IMR-90 (cell line): ENCODE data around the gene LRRC8C. TPM values are rescaled to one million over a fixed set of nuclear protein-coding genes. Genes with fewer than 3 reads are reported as not detected.

Experiments used
- ATAC-seq: fragments of 200-7000 bp; cut with Tn5 transposase; 2 replicates; pipeline ENCODE4 v1.9.1; 2020; ENCODE audit warnings: low read depth, mild to moderate bottlenecking, moderate library complexity
- BruUV-seq: library from RNA; stranded (reverse); fragments of 400-500 nt; replicated peaks from 2 replicates; lab custom pipeline; 2021; lab: Mats Ljungman, UMichigan
- CTCF ChIA-PET: fragments of 300-600 bp; formaldehyde crosslinking; extraction: SDS; loops from one replicate; lab custom pipeline; 2021; ENCODE audit warnings: antibody characterized with exemption; lab: Yijun Ruan, JAX
- POLR2A ChIA-PET: fragments of 300-600 bp; sonication (Branson Sonifier 250); formaldehyde crosslinking; loops from one replicate; lab custom pipeline; 2022; ENCODE audit warnings: antibody characterized with exemption; ENCODE audit not compliant: unreplicated experiment; lab: Charles Lee
- DNase-seq: peaks from one replicate; pipeline ENCODE4 v3.0.0; 2013
- H2AFZ ChIP-seq: replicated peaks from 2 replicates; pipeline ENCODE3; 2013; ENCODE audit warnings: low read length, mild to moderate bottlenecking; ENCODE audit not compliant: poor library complexity
- H2AK5ac ChIP-seq: 2 replicates; pipeline ENCODE4 v1.6.1; 2013; ENCODE audit warnings: low read depth, low read length, inconsistent platforms
- H2AK9ac ChIP-seq: replicated peaks from 2 replicates; pipeline ENCODE3; 2013; ENCODE audit warnings: mild to moderate bottlenecking, low read depth, low read length, moderate library complexity; ENCODE audit not compliant: poor library complexity
- H2BK120ac ChIP-seq: 2 replicates; pipeline ENCODE4 v1.6.1; 2013; ENCODE audit warnings: low read depth, low read length, inconsistent platforms
- H2BK15ac ChIP-seq: 3 replicates; pipeline ENCODE4 v1.6.1; 2013; ENCODE audit warnings: low read depth, low read length, inconsistent platforms
- H2BK20ac ChIP-seq: 2 replicates; pipeline ENCODE4 v1.6.1; 2013; ENCODE audit warnings: low read depth, mild to moderate bottlenecking, inconsistent platforms, low read length, moderate library complexity
- H2BK5ac ChIP-seq: 2 replicates; pipeline ENCODE4 v1.6.1; 2013; ENCODE audit warnings: mild to moderate bottlenecking, low read depth, low read length, inconsistent platforms; ENCODE audit not compliant: poor library complexity, severe bottlenecking
- H3K14ac ChIP-seq: replicated peaks from 2 replicates; pipeline ENCODE4 v1.6.1; 2013; ENCODE audit warnings: low read depth, low read length, inconsistent platforms
- H3K18ac ChIP-seq: 2 replicates; pipeline ENCODE4 v1.6.1; 2013; ENCODE audit warnings: low read depth, low read length, control low read depth
- H3K23ac ChIP-seq: 2 replicates; pipeline ENCODE4 v1.6.1; 2013; ENCODE audit warnings: low read depth, low read length, inconsistent platforms
- H3K27ac ChIP-seq: 2 replicates; pipeline ENCODE4 v1.5.1; 2013; ENCODE audit warnings: mild to moderate bottlenecking, control low read depth, low read length; ENCODE audit not compliant: insufficient read depth
- H3K27me3 ChIP-seq: 2 replicates; pipeline ENCODE4 v1.6.1; 2013; ENCODE audit warnings: low read length; ENCODE audit not compliant: control insufficient read depth, insufficient read depth
- H3K36me3 ChIP-seq: 2 replicates; pipeline ENCODE4 v1.6.1; 2013; ENCODE audit warnings: low read length, mixed read lengths; ENCODE audit not compliant: control insufficient read depth, insufficient read depth
- H3K4ac ChIP-seq: 2 replicates; pipeline ENCODE4 v1.6.1; 2013; ENCODE audit warnings: low read depth, low read length, inconsistent platforms
- H3K4me1 ChIP-seq: 2 replicates; pipeline ENCODE4 v1.6.1; 2013; ENCODE audit warnings: low read length, mixed read lengths; ENCODE audit not compliant: control insufficient read depth, insufficient read depth
- H3K4me2 ChIP-seq: 2 replicates; pipeline ENCODE4 v1.6.1; 2013; ENCODE audit warnings: low read depth, mild to moderate bottlenecking, control low read depth, low read length, moderate library complexity
- H3K4me3 ChIP-seq: 2 replicates; pipeline ENCODE4 v1.5.1; 2013; ENCODE audit warnings: low read depth, mild to moderate bottlenecking, control low read depth, low read length, moderate library complexity; ENCODE audit not compliant: insufficient read depth
- H3K56ac ChIP-seq: 2 replicates; pipeline ENCODE4 v1.6.1; 2013; ENCODE audit warnings: low read length, inconsistent platforms; ENCODE audit not compliant: insufficient read depth; ENCODE audit errors: extremely low read depth
- H3K79me1 ChIP-seq, 2 experiments: 2 replicates each; pipeline ENCODE4 v1.6.1; 2013; ENCODE audit warnings: low read length in 2 of 2, inconsistent platforms in 1 of 2, low read depth in 1 of 2
- H3K9ac ChIP-seq: 2 replicates; pipeline ENCODE4 v1.6.1; 2013; ENCODE audit warnings: low read depth, low read length, control low read depth
- H3K9me1 ChIP-seq: 2 replicates; pipeline ENCODE4 v1.6.1; 2013; ENCODE audit warnings: low read length, inconsistent platforms; ENCODE audit not compliant: insufficient read depth
- H3K9me3 ChIP-seq: 2 replicates; pipeline ENCODE4 v1.6.1; 2013; ENCODE audit warnings: low read length; ENCODE audit not compliant: control insufficient read depth, insufficient read depth
- H4K20me1 ChIP-seq: 2 replicates; pipeline ENCODE4 v1.6.1; 2013; ENCODE audit warnings: low read length, inconsistent platforms; ENCODE audit not compliant: insufficient read depth
- H4K5ac ChIP-seq: 2 replicates; pipeline ENCODE4 v1.6.1; 2013; ENCODE audit warnings: mild to moderate bottlenecking, low read depth, low read length, control low read depth
- H4K8ac ChIP-seq, 2 experiments: 2 replicates each; pipeline ENCODE4 v1.6.1; 2013; ENCODE audit warnings: low read depth in 2 of 2, low read length in 2 of 2, control low read depth in 1 of 2, inconsistent platforms in 1 of 2
- H4K91ac ChIP-seq: 2 replicates; pipeline ENCODE4 v1.6.1; 2013; ENCODE audit warnings: low read depth, low read length, inconsistent platforms; ENCODE audit not compliant: insufficient read depth
- BHLHE40 ChIP-seq: fragments of 150-350 bp; IDR thresholded peaks from 2 replicates; pipeline ENCODE4 v1.6.1; 2016; ENCODE audit warnings: mild to moderate bottlenecking, low read depth, low read length
- CHD1 ChIP-seq: IDR thresholded peaks from 2 replicates; pipeline ENCODE4 v1.6.1; 2012; ENCODE audit warnings: low read depth, low read length, improper control_type of control experiment
- FOS ChIP-seq: fragments of 150-350 bp; IDR thresholded peaks from 2 replicates; pipeline ENCODE4 v1.6.1; 2016; ENCODE audit warnings: low read depth, low read length
- MAFK ChIP-seq: IDR thresholded peaks from 2 replicates; pipeline ENCODE4 v1.6.1; 2012; ENCODE audit warnings: low read depth, low read length, improper control_type of control experiment
- MAZ ChIP-seq: IDR thresholded peaks from 2 replicates; pipeline ENCODE4 v1.6.1; 2012; ENCODE audit warnings: low read depth, mild to moderate bottlenecking, low read length, improper control_type of control experiment, moderate library complexity, borderline replicate concordance
- MXI1 ChIP-seq: IDR thresholded peaks from 2 replicates; pipeline ENCODE4 v1.6.1; 2012; ENCODE audit warnings: low read depth, mild to moderate bottlenecking, low read length, moderate library complexity, borderline replicate concordance
- POLR2A ChIP-seq: IDR thresholded peaks from 2 replicates; pipeline ENCODE4 v1.6.1; 2012; ENCODE audit warnings: mild to moderate bottlenecking, low read depth, low read length
- RAD21 ChIP-seq: IDR thresholded peaks from 2 replicates; pipeline ENCODE4 v1.6.1; 2012; ENCODE audit warnings: low read length, improper control_type of control experiment
- RCOR1 ChIP-seq: IDR thresholded peaks from 2 replicates; pipeline ENCODE4 v1.6.1; 2012; ENCODE audit warnings: mild to moderate bottlenecking, low read length, improper control_type of control experiment; ENCODE audit not compliant: insufficient replicate concordance
- SMC3 ChIP-seq: fragments of 150-350 bp; IDR thresholded peaks from 2 replicates; pipeline ENCODE4 v1.6.1; 2016; ENCODE audit warnings: low read depth, mild to moderate bottlenecking, antibody characterized with exemption, low read length, moderate library complexity
- WGBS, 2 experiments: methylation state at CpG; one replicate each; pipeline versions ENCODE4 v1.1.5 to v1.1.7; 2013; ENCODE audit warnings: missing lambda C conversion rate in 2 of 2; ENCODE audit not compliant: insufficient read length in 1 of 2; ENCODE audit errors: extremely low coverage in 2 of 2; 5-methylcytosine and 5-hydroxymethylcytosine counted together
- dilution Hi-C: fragments of 300-500 bp; cut with HindIII; formaldehyde crosslinking; loops from one replicate; pipeline ENCODE4 v1.14.3; 2018; ENCODE audit warnings: low sequenced_read_pairs; ENCODE audit not compliant: unreplicated experiment
- in situ Hi-C: fragments of 300-500 bp; cut with MboI; formaldehyde crosslinking; loops from 3 replicates; pipeline ENCODE4 v1.14.3; 2019; ENCODE audit warnings: low sequenced_read_pairs, inconsistent platforms, mixed read lengths
- intact Hi-C: fragments of 100-400 bp; cut with micrococcal nuclease; formaldehyde crosslinking; loops from 2 replicates; pipeline ENCODE4 v1.10.0; 2022
- polyA plus RNA-seq, 3 experiments: library from polyadenylated mRNA; depleted of rRNA; stranded (reverse); fragments of >200 nt; gene quantifications; 2 replicates each; pipeline ENCODE4 v1.2.3, GENCODE V29; 2012; ENCODE audit warnings: low replicate concordance in 1 of 3
- total RNA-seq: library from RNA; depleted of rRNA; stranded (reverse); fragments of >200 nt; gene quantifications from 2 replicates; pipeline ENCODE4 v1.2.3, GENCODE V29; 2012
- TF ChIP-seq, protein P1 (sequence below): fragments of 150-350 bp; IDR thresholded peaks from 2 replicates; pipeline ENCODE4 v1.6.1; 2017; ENCODE audit warnings: mild to moderate bottlenecking, antibody characterized with exemption, low read length, low read depth

LRRC8C gene
- total and polyA plus RNA-seq, 2 of the 4 experiments (the other 2 are of a cell fraction) = 6.5 to 12.9 TPM

DNA sequence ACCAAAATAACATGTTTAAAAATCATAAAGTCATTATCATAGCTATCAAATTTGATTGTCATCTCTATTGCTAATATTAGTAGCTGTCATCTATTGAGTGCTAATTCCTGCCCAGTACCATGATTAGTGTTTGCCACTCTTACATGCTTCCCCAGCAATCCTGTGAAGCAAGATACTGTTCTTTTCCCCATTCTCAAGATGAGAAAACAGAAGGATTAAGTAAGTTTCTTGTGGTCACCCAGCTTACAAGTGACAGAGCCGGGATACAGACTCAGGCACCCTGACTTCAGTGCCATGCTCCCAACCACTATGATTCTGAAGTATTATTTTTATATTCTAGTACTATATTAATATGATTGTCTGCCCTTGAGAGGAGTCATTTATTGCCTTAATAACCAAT lies 36.5 kb downstream of the LRRC8C start:
- H3K9ac ChIP-seq = no peak overlapping the region
- H4K20me1 ChIP-seq = peaks cover 32% of the 10 kb centered on the region
- ATAC-seq (no peak), DNase-seq (no peak)
- intact Hi-C loops (no loop called here), dilution Hi-C loops (no loop called here), in situ Hi-C loops (no loop called here)
- no peak overlapping the region for H2AK9ac ChIP-seq
- no peak overlapping the region for H3K56ac ChIP-seq
- no peak overlapping the region for H3K4ac ChIP-seq
- H3K23ac ChIP-seq = peak overlapping the region; percentile 39; the same call in 1 of the 2 replicates
- H2AFZ ChIP-seq = no peak overlapping the region
- no peaks in the 10 kb centered on the region for H3K9me3 ChIP-seq
- no peak overlapping the region for H4K5ac ChIP-seq
- no peaks in the 10 kb centered on the region for H3K27me3 ChIP-seq
- no peak overlapping the region for H2BK15ac ChIP-seq
- peaks cover 29 to 65% of the 10 kb centered on the region in 2 experiments for H3K79me1 ChIP-seq
- H3K4me2 ChIP-seq = no peak overlapping the region
- no peak for TF ChIP-seq MAZ
- TF ChIP-seq POLR2A = no peak
- TF ChIP-seq FOS = no peak
- no peak for TF ChIP-seq SMC3
- no peak for TF ChIP-seq BHLHE40
- TF ChIP-seq, protein P1, sequence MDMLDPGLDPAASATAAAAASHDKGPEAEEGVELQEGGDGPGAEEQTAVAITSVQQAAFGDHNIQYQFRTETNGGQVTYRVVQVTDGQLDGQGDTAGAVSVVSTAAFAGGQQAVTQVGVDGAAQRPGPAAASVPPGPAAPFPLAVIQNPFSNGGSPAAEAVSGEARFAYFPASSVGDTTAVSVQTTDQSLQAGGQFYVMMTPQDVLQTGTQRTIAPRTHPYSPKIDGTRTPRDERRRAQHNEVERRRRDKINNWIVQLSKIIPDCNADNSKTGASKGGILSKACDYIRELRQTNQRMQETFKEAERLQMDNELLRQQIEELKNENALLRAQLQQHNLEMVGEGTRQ = no peak
- no peak for TF ChIP-seq RAD21
- TF ChIP-seq MAFK = no peak
- TF ChIP-seq MXI1 = no peak
- no peak for TF ChIP-seq RCOR1
- TF ChIP-seq CHD1 = no peak
- WGBS, 2 experiments = no CpG with 5 or more reads among the region's 1 CpG
- BruUV-seq = no TSS peak
- no peak overlapping the region for H2BK5ac ChIP-seq
- ChIA-PET CTCF (no interaction called here), POLR2A (interaction anchor here (0.6 kb wide), 1 partner anchor 17 kb away, joined by 6 read pairs; no protein-coding TSS in a partner anchor)
- no peaks in the 10 kb centered on the region for H3K36me3 ChIP-seq
- no peak overlapping the region for H2BK20ac ChIP-seq
- H3K18ac ChIP-seq = no peak overlapping the region
- H4K8ac ChIP-seq = no peak overlapping the region
- no peak overlapping the region for H2BK120ac ChIP-seq
- no peak overlapping the region for H3K14ac ChIP-seq
- H4K91ac ChIP-seq = no peak overlapping the region
- peaks cover 3% of the 10 kb centered on the region; the same call in 1 of the 2 replicates for H3K9me1 ChIP-seq
- H3K27ac ChIP-seq = no peak overlapping the region
- no peak overlapping the region for H2AK5ac ChIP-seq
- H3K4me1 ChIP-seq = no peaks in the 10 kb centered on the region; the same call in 1 of the 2 replicates
- H3K4me3 ChIP-seq = no peak overlapping the region
